NCI-H526 (cell line): ENCODE data around the gene DCAF12.
A peak's percentile ranks its signal among the peaks of the same experiment; 100 is the strongest.
"Not testable (repeated sequence)": the region's sequence is repeated elsewhere in the genome, so short reads cannot be mapped to it uniquely, and the experiment has no call there.

Source experiments
- DNase-seq, 2 experiments: peaks; one replicate each; lab custom pipeline; 2025; lab: John Stamatoyannopoulos, UW

DCAF12 gene

GRCh38 chr9:34126207-34127034 lies at the start of gene DCAF12:
TSS of gene DCAF12 (minus strand) at chr9:34126698. CDS start at chr9:34126431, 267 bp downstream.
- DNase-seq, result peak; percentile 78 to 95

GRCh38 chr9:34176089-34176488 lies 49.6 kb upstream of the DCAF12 start:
- no peak for DNase-seq

- no peak for DNase-seq
Observed at GRCh38 chr9:34171753-34172535, 45.4 kb upstream of the DCAF12 start.

- DNase-seq, result no peak
Observed at GRCh38 chr9:34170237-34170991, 43.9 kb upstream of the DCAF12 start.

- no peak for DNase-seq
Observed at GRCh38 chr9:34169125-34169524, 42.6 kb upstream of the DCAF12 start.

GRCh38 chr9:34163434-34163833 lies 36.9 kb upstream of the DCAF12 start:
- DNase-seq, result no peak

GRCh38 chr9:34158362-34158869 lies 31.9 kb upstream of the DCAF12 start:
- no peak for DNase-seq

- DNase-seq, result no peak
Observed at GRCh38 chr9:34157898-34158297, 31.4 kb upstream of the DCAF12 start.

- no peak for DNase-seq
Observed at GRCh38 chr9:34157318-34157717, 30.8 kb upstream of the DCAF12 start.

- DNase-seq, result no peak
Observed at GRCh38 chr9:34154057-34154456, 27.6 kb upstream of the DCAF12 start.

- no peak for DNase-seq
Observed at GRCh38 chr9:34151398-34151797, 24.9 kb upstream of the DCAF12 start.

GRCh38 chr9:34145165-34145564 lies 18.7 kb upstream of the DCAF12 start:
- no peak for DNase-seq

GRCh38 chr9:34143116-34143515 lies 16.6 kb upstream of the DCAF12 start:
- DNase-seq, result no peak

- DNase-seq, result no peak
Observed at GRCh38 chr9:34140853-34141252, 14.4 kb upstream of the DCAF12 start.

- no peak for DNase-seq
Observed at GRCh38 chr9:34139477-34140146, 13.1 kb upstream of the DCAF12 start.

- not testable (repeated sequence) for DNase-seq
Observed at GRCh38 chr9:34138644-34139043, 12.1 kb upstream of the DCAF12 start.

GRCh38 chr9:34134521-34134920 lies 8.0 kb upstream of the DCAF12 start:
- DNase-seq, result no peak

- no peak for DNase-seq
Observed at GRCh38 chr9:34133436-34133949, 7.0 kb upstream of the DCAF12 start.

GRCh38 chr9:34131571-34131970 lies 5.1 kb upstream of the DCAF12 start:
- DNase-seq, result peak; percentile 9 to 52

GRCh38 chr9:34127035-34127948 lies 794 bp upstream of the DCAF12 start:
- DNase-seq, result no peak
